HCEC 1CT (cell line): ENCODE measurements around the gene AGGF1.
"Not testable (repeated sequence)": the region's sequence is repeated elsewhere in the genome, so short reads cannot be mapped to it uniquely, and the experiment has no call there.

Source experiments
- DNase-seq: peaks from one replicate; pipeline ENCODE4 v3.0.0-alpha.2; 2017

AGGF1 gene

DNA sequence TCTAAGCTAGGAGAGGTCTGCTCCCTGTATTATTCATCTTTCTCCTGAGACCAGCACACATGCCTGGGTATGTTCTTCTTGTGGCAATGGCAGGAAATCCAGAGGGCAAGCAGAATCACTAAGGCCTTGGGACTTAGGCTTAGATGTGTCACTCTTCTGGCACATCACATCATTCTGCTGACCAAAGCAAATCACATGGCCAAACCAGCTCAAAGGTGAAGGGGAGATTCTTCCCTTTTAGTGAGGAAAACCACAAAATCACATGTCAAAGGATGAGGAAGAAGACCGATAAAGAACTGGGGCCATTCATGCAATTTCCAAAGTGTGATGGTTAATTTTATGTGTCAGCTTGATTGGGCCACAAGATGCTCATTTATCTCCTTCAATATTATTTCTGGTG lies 5.7 kb upstream of the AGGF1 start:
- DNase-seq = no peak

GRCh38 chr5:77028631-77029375 lies 1.4 kb upstream of the AGGF1 start:
- DNase-seq = no peak

GRCh38 chr5:77029376-77029885 lies 773 bp upstream of the AGGF1 start:
- no peak for DNase-seq

- no peak for DNase-seq
Measured at GRCh38 chr5:77031891-77032290, 1.7 kb downstream of the AGGF1 start.

GRCh38 chr5:77032635-77033034 lies 2.4 kb downstream of the AGGF1 start:
- no peak for DNase-seq

- no peak for DNase-seq
Measured at GRCh38 chr5:77033338-77033737, 3.1 kb downstream of the AGGF1 start.

DNA sequence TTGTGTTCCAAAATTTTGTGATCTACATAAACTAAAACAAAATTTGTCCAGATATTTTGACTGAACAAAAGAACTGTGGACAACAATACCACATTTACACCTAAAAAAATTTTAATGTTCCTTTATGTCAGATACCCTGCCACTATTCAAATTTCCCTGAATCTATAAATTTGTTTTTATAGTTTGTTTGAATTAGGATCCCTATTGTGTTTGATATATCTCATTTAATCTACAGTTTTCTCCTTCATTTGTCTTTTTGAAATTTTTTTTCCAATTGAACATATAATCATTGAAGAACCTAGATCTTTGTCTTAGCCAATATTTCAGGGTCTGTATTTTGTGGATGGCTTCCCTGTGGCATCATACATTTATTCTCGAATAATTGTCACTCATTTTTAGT lies 5.7 kb downstream of the AGGF1 start:
- DNase-seq = no peak

DNA sequence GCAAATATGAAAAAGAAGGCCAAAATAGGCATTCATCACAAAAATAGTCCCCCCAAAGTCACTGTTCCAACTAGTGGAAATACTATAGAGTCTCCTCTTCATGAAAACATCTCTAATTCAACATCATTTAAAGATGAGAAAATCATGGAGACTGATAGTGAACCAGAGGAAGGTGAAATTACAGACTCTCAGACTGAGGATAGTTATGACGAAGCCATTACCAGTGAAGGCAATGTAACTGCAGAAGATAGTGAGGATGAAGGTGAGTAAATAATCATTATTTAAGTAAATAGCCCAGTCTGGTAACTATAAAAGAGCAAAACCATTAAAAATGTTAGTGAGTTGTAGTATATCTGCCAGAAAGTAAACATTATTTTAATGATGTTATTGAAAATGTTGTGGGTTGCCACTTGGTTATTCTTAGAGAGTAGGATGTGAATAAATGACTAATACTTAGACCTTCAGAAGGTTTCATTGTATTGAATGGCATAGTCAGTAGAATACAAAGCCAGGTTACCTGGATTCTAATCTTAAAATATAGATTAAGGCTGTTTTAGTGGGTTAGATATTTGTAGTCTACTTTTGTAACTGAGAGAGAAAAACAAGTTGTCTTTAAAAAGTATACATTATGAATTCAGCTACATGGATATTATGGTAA lies 16.3 kb downstream of the AGGF1 start:
- no peak for DNase-seq

DNA sequence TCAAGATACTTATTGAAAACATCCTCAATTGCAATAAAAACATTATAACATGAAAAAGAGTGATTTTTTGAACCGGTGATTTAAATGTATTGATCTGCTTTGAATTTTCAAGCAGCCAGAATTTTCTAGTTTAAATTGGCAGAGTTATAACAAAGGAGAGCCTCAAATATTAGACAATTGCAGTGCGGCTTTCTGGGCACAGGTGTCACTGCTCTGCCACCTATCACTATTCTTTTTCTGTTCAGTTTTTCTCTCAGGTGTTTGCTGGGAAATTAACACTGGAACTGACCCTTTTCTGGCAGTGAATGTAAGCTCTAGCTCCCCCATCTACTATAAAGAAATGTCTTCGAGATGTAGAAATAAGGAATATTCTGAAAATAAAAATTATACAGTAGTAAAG lies 33.8 kb downstream of the AGGF1 start:
- no peak for DNase-seq

- no peak for DNase-seq
Measured at GRCh38 chr5:77065256-77065655, 35.1 kb downstream of the AGGF1 start.

GRCh38 chr5:77066184-77066583 lies 36.0 kb downstream of the AGGF1 start:
- DNase-seq = no peak

- DNase-seq = peak; percentile 82
Measured at GRCh38 chr5:77066823-77067442, 36.7 kb downstream of the AGGF1 start.

- DNase-seq = no peak
Measured at GRCh38 chr5:77073667-77074066, 43.5 kb downstream of the AGGF1 start.

- no peak for DNase-seq
Measured at GRCh38 chr5:77074745-77075144, 44.5 kb downstream of the AGGF1 start.

- DNase-seq = peak; percentile 30
Measured at GRCh38 chr5:77076961-77077828, 47.0 kb downstream of the AGGF1 start.

DNA sequence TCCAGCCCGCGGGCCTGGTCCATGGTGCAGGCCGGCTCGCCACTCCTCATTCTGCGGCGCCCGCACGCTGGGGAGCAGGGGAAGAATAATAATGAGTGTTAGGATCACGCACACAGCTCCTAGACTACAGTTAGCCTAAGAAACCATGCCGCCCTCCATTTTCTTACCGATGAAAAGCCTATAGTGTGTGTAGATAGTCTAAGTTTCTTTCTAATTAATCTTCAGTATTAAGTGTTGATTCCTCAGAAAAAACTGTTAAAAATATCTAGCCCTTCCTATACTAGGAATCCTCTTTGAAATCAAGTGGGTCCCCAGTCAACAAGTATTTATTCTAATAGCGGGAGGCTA lies 47.6 kb downstream of the AGGF1 start:
- no peak for DNase-seq

GRCh38 chr5:77080479-77080878 lies 50.3 kb downstream of the AGGF1 start:
- DNase-seq = not testable (repeated sequence)

GRCh38 chr5:77080905-77081304 lies 50.7 kb downstream of the AGGF1 start:
- DNase-seq = no peak

DNA sequence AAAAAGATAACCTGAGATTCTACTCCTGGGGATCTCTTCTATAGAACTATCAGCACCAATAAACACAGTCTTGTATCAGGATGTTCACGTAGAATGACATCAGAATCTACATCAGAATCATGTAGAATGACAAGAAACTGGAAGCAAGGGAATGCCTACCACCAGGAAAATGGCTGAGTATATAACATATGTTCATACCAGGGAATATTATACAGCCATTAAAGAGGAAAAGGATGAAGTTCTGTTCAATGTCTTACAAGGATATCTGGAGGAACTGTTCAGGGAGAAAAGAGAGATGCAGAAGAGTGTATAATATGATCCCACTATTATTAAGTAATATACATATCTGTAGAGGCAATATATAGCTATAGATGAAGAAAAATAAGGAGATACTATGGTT lies 52.1 kb downstream of the AGGF1 start:
- DNase-seq = no peak

DNA sequence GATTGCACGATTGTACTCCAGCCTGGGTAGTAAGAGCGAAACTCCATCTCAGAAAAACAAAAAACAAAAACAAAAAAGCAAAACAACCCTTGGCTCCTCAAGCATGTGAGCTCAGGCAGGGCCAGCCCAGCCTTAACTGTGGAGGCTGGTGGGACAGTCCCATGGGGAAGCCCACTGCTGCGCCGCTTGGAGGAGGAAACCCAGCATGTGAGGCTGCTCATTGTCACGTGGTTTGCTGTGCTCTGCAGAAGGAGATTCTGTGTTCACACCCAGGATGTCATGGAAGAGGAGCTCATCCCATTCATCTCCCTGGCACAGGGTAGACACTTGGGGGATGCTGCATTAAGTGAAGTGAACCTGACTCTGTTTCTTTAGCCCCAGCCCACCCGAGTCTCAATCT lies 52.9 kb downstream of the AGGF1 start:
- no peak for DNase-seq

DNA sequence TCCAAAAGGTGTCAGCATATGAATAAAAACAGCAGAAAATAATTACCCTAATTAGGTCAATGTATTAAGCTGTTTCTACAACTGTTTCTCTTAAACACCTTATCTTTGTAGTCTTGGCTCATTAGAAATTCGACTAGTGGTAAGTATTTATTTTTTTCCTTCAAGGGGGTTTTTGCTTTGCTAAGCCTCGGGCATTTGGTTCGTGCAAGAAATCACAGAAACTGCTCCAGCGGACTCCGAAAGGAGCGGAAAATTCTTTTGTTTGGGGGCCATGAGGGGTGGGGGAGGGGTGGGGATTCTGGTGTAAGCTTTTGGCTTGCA lies 56.1 kb downstream of the AGGF1 start:
- no peak for DNase-seq

GRCh38 chr5:77086689-77087483 lies 56.7 kb downstream of the AGGF1 start, which contains the start of gene ZBED3:
Gene ZBED3 (minus strand): TSS chr5:77087285. CDS start chr5:77077878, 9,407 bp downstream.
- DNase-seq = peak; percentile 60
